Ascending aorta (tissue), 2 donors: ENCODE data around the gene DOCK2. TPM values are rescaled to one million over a fixed set of nuclear protein-coding genes. Genes with fewer than 3 reads are reported as not detected.

ENCODE experiments used
- DNase-seq, 2 donors: peaks; one replicate each; pipeline ENCODE4 v3.0.0-alpha.2; 2019; ENCODE audit warnings: low spot score in 2 of 2
- H3K27ac ChIP-seq, 2 donors: fragments of 200-600 bp; sonication (generic); one replicate each; pipeline ENCODE4 v1.5.1; 2016 to 2017; ENCODE audit warnings: mild to moderate bottlenecking in 1 of 2
- H3K27me3 ChIP-seq: fragments of 200-600 bp; sonication (generic); one replicate; pipeline ENCODE4 v1.5.1; 2017
- H3K36me3 ChIP-seq, 2 donors: fragments of 200-600 bp; sonication (generic); one replicate each; pipeline ENCODE4 v1.5.1; 2016
- H3K4me1 ChIP-seq, 2 donors: fragments of 200-600 bp; sonication (generic); one replicate each; pipeline ENCODE4 v1.5.1; 2016 to 2017; ENCODE audit warnings: mild to moderate bottlenecking in 1 of 2
- H3K4me3 ChIP-seq, 2 donors: fragments of 200-600 bp; sonication (generic); one replicate each; pipeline ENCODE4 v1.5.1; 2016 to 2017; ENCODE audit warnings: mild to moderate bottlenecking in 1 of 2
- H3K9me3 ChIP-seq, 2 donors: fragments of 200-600 bp; sonication (generic); one replicate each; pipeline ENCODE4 v1.5.1; 2016
- intact Hi-C: fragments of 100-400 bp; cut with DNase I; formaldehyde crosslinking; loops from one replicate; pipeline ENCODE4 v1.15.1; 2023
- total RNA-seq: library from RNA; depleted of rRNA; stranded (reverse); fragments of >200 nt; gene quantifications from one replicate; pipeline ENCODE4 v1.1.0, GENCODE V29; 2016
- TF ChIP-seq, protein P1 (sequence below), 3 experiments: fragments of 200-600 bp in 2 of 3; fragments of 450-650 bp in 1 of 3; sonication (generic) in 2 of 3; IDR thresholded peaks; one replicate each; pipeline ENCODE4 v1.5.1; 2016 to 2019; ENCODE audit warnings: antibody characterized with exemption in 3 of 3, mild to moderate bottlenecking in 1 of 3, moderate library complexity in 1 of 3

DOCK2 gene
- total RNA-seq, 1 donor from 2014 or later: 33.1 TPM

DNA sequence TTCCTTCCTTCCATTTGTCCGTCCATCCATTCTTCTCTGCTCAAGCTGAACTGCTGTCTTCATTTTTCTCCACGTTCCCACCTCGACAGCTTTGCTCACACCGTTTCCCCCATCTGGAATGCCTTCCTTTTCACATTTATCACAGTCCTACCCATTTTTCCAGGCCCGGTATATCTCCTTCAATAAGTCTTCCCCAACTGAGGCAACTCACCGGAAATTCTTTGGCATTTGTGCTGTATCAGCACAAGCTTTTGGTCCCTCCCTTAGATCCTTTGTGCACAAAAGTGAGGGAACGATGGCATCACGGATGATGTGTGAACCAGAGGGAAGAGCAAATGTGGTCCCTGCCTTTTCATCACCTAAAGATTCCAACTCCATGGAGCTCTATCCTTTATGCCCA, 388.8 kb downstream of the DOCK2 start:
- Histone ChIP-seq H3K36me3 (no peaks in the 10 kb centered on the region), H3K4me3 (no peak overlapping the region), H3K27ac (no peak overlapping the region), H3K9me3 (no peaks in the 10 kb centered on the region), H3K4me1 (no peaks in the 10 kb centered on the region), H3K27me3 (no peaks in the 10 kb centered on the region)
- intact Hi-C loops: no loop called here
- TF ChIP-seq, protein P1, sequence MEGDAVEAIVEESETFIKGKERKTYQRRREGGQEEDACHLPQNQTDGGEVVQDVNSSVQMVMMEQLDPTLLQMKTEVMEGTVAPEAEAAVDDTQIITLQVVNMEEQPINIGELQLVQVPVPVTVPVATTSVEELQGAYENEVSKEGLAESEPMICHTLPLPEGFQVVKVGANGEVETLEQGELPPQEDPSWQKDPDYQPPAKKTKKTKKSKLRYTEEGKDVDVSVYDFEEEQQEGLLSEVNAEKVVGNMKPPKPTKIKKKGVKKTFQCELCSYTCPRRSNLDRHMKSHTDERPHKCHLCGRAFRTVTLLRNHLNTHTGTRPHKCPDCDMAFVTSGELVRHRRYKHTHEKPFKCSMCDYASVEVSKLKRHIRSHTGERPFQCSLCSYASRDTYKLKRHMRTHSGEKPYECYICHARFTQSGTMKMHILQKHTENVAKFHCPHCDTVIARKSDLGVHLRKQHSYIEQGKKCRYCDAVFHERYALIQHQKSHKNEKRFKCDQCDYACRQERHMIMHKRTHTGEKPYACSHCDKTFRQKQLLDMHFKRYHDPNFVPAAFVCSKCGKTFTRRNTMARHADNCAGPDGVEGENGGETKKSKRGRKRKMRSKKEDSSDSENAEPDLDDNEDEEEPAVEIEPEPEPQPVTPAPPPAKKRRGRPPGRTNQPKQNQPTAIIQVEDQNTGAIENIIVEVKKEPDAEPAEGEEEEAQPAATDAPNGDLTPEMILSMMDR (IDR thresholded peaks at IDR 0.05): no peak
- no peak for DNase-seq

DNA sequence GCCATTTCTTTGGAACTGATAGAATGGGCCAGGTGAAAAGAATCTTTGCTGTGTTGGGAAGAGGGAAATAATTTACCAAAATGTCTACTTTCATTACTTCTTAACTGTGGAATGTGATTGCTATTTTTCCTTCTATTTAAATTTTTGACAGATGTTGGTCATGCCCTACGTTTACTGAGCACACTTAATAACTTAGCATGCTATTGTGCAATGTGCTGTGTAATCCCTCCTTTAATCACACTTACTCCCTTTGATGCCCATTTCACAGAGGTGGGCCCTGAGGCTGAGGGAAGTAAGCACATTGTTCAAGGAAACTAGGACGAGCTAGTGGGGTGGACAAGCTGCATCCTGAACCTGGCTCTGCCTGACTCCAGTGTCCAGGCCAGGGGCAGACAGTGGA, 391.0 kb downstream of the DOCK2 start:
- Histone ChIP-seq H3K4me3 (no peak overlapping the region), H3K4me1 (no peaks in the 10 kb centered on the region), H3K36me3 (no peaks in the 10 kb centered on the region), H3K9me3 (no peaks in the 10 kb centered on the region), H3K27me3 (no peaks in the 10 kb centered on the region), H3K27ac (no peak overlapping the region)
- no peak for DNase-seq
- intact Hi-C loops: no loop called here
- TF ChIP-seq, protein P1 (IDR thresholded peaks at IDR 0.05): no peak

GRCh38 chr5:170034231-170034630, 397.2 kb downstream of the DOCK2 start:
- no peaks in the 10 kb centered on the region for H3K4me1 ChIP-seq
- no peak overlapping the region for H3K27ac ChIP-seq
- no peaks in the 10 kb centered on the region for H3K9me3 ChIP-seq
- DNase-seq: no peak
- H3K27me3 ChIP-seq: no peaks in the 10 kb centered on the region
- H3K4me3 ChIP-seq: no peak overlapping the region
- TF ChIP-seq, protein P1 (IDR thresholded peaks at IDR 0.05): no peak
- intact Hi-C loops: no loop called here
- no peaks in the 10 kb centered on the region for H3K36me3 ChIP-seq

DNA sequence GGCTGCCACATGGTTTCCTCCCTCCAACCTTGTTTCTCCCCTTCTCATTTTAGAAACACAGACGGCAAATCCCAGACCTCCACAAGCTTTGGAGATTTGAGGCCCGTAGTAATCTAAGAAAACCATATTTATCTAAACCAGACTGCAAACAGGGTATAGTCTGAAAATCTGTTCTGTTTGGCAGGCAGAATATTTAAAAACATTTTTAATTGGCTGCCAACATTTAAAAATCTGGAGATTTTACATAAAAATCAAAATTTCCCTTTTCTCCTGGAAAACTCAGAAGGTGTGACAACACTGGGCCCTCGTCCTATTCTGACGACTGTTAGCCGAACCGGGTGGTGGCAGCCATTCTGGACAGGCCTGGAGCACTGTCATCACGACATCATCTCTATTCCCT, 401.2 kb downstream of the DOCK2 start:
- intact Hi-C loops: no loop called here
- H3K27ac ChIP-seq: no peak overlapping the region
- H3K36me3 ChIP-seq: no peaks in the 10 kb centered on the region
- H3K27me3 ChIP-seq: no peaks in the 10 kb centered on the region
- H3K4me3 ChIP-seq: no peak overlapping the region
- DNase-seq: no peak
- no peaks in the 10 kb centered on the region for H3K4me1 ChIP-seq
- no peaks in the 10 kb centered on the region for H3K9me3 ChIP-seq
- TF ChIP-seq, protein P1 (IDR thresholded peaks at IDR 0.05): no peak

GRCh38 chr5:170039830-170040229, 402.8 kb downstream of the DOCK2 start:
- H3K36me3 ChIP-seq: no peaks in the 10 kb centered on the region
- H3K27ac ChIP-seq: no peak overlapping the region
- intact Hi-C loops: no loop called here
- H3K4me1 ChIP-seq: no peaks in the 10 kb centered on the region
- no peaks in the 10 kb centered on the region for H3K9me3 ChIP-seq
- H3K27me3 ChIP-seq: no peaks in the 10 kb centered on the region
- no peak for DNase-seq
- H3K4me3 ChIP-seq: no peak overlapping the region
- TF ChIP-seq, protein P1 (IDR thresholded peaks at IDR 0.05): no peak

- no peaks in the 10 kb centered on the region for H3K36me3 ChIP-seq
- intact Hi-C loops: no loop called here
- H3K27me3 ChIP-seq: no peaks in the 10 kb centered on the region
- no peaks in the 10 kb centered on the region for H3K9me3 ChIP-seq
- no peak overlapping the region for H3K27ac ChIP-seq
- H3K4me1 ChIP-seq: no peaks in the 10 kb centered on the region
- TF ChIP-seq, protein P1 (IDR thresholded peaks at IDR 0.05): no peak
- no peak overlapping the region for H3K4me3 ChIP-seq
- no peak for DNase-seq
Measured at GRCh38 chr5:170046241-170046640, 409.2 kb downstream of the DOCK2 start.
